ENCODE measurements around the gene PPP2R3B. TPM values are rescaled to one million over a fixed set of nuclear protein-coding genes. Genes with fewer than 3 reads are reported as not detected.
A peak's percentile ranks its signal among the peaks of the same experiment; 100 is the strongest.

Gene PPP2R3B
- total and polyA plus RNA-seq, 2 of the 4 experiments (the other 2 are of a cell fraction), result 13.2 to 13.3 TPM

- H3K4me2 ChIP-seq (ENCODE audit: low read depth, low read length), result no peak overlapping the region
- no peaks in the 10 kb centered on the region; a peak in 1 of 4 replicates for H3K79me1 ChIP-seq (ENCODE audit: low read depth in 1 of 2, low read length in 2 of 2)
- H2AFZ ChIP-seq (replicated peaks; ENCODE audit: low read length, poor library complexity), result no peak overlapping the region
- no peak overlapping the region for H3K23ac ChIP-seq (ENCODE audit: low read depth, low read length)
- 92% methylated on average over 21 of the region's 43 CpGs; no CpG with 5 or more reads in 1 of the 2 experiments for WGBS, 2 experiments (ENCODE audit: extremely low coverage in 2 of 2, insufficient read length in 1 of 2)
- intact Hi-C loops (cut with micrococcal nuclease), result no loop called here
- TF ChIP-seq CHD1 (IDR thresholded peaks at IDR 0.05; ENCODE audit: low read depth, low read length), result no peak
- no peak for TF ChIP-seq FOS (IDR thresholded peaks at IDR 0.05; ENCODE audit: low read depth, low read length)
- TF ChIP-seq NFE2L2 (IDR thresholded peaks at IDR 0.05; ENCODE audit: low read depth, low read length), result no peak
- no peak for TF ChIP-seq MXI1 (IDR thresholded peaks at IDR 0.05; ENCODE audit: borderline replicate concordance, low read depth, low read length)
- no peak for TF ChIP-seq USF2 (IDR thresholded peaks at IDR 0.05; ENCODE audit: low read depth, low read length)
- TF ChIP-seq MAFK (IDR thresholded peaks at IDR 0.05; ENCODE audit: low read depth, low read length), result no peak
- no peak for TF ChIP-seq POLR2A (IDR thresholded peaks at IDR 0.05; ENCODE audit: low read depth, low read length)
- no peak for TF ChIP-seq RCOR1 (IDR thresholded peaks at IDR 0.05; ENCODE audit: insufficient replicate concordance, low read length)
- TF ChIP-seq RAD21 (IDR thresholded peaks at IDR 0.05; ENCODE audit: low read length), result no peak
- no peak for TF ChIP-seq ELK1 (IDR thresholded peaks at IDR 0.05; ENCODE audit: borderline replicate concordance, low read depth, low read length)
- TF ChIP-seq BHLHE40 (IDR thresholded peaks at IDR 0.05; ENCODE audit: low read depth, low read length), result no peak
- TF ChIP-seq MAZ (IDR thresholded peaks at IDR 0.05; ENCODE audit: borderline replicate concordance, low read depth, low read length), result no peak
- TF ChIP-seq CTCF (conservative IDR thresholded peaks at IDR 0.05; ENCODE audit: low read depth, low read length), result no peak
- TF ChIP-seq SMC3 (IDR thresholded peaks at IDR 0.05; ENCODE audit: low read depth, low read length), result no peak
- no peak for TF ChIP-seq RFX5 (IDR thresholded peaks at IDR 0.05; ENCODE audit: low read depth, low read length)
- no peak for TF ChIP-seq CEBPB (IDR thresholded peaks at IDR 0.05; ENCODE audit: low read depth, low read length)
- H3K18ac ChIP-seq (ENCODE audit: low read depth, low read length), result no peak overlapping the region
- H3K9ac ChIP-seq (ENCODE audit: low read depth, low read length), result no peak overlapping the region
- 0 out of 2 replicates have a peak, but pooled peaks cover 2% of the 10 kb centered on the region for H3K9me3 ChIP-seq (ENCODE audit: control insufficient read depth, insufficient read depth, low read length)
- H4K8ac ChIP-seq (ENCODE audit: low read depth in 2 of 2, low read length in 2 of 2), result no peak overlapping the region
- no peak for DNase-seq
- peaks cover 8% of the 10 kb centered on the region for H3K4me1 ChIP-seq (ENCODE audit: control insufficient read depth, insufficient read depth, low read length)
- in situ Hi-C loops (cut with MboI; ENCODE audit: low sequenced_read_pairs), result no loop called here
- H4K5ac ChIP-seq (ENCODE audit: low read depth, low read length), result no peak overlapping the region
- no peak for ATAC-seq (ENCODE audit: low read depth)
- ChIA-PET CTCF (no interaction called here), POLR2A (ENCODE audit: unreplicated experiment) (no interaction called here)
- no peak overlapping the region for H3K4me3 ChIP-seq (ENCODE audit: insufficient read depth, low read depth, low read length)
- peaks cover 21% of the 10 kb centered on the region for H4K20me1 ChIP-seq (ENCODE audit: insufficient read depth, low read length)
- H2AK5ac ChIP-seq (ENCODE audit: low read depth, low read length), result no peak overlapping the region
- peaks cover 5% of the 10 kb centered on the region; the same call in 1 of the 2 replicates for H3K27me3 ChIP-seq (ENCODE audit: control insufficient read depth, insufficient read depth, low read length)
- no peak overlapping the region for H3K14ac ChIP-seq (replicated peaks; ENCODE audit: low read depth, low read length)
- H3K36me3 ChIP-seq (ENCODE audit: control insufficient read depth, insufficient read depth, low read length), result no peaks in the 10 kb centered on the region
- no peaks in the 10 kb centered on the region for H3K9me1 ChIP-seq (ENCODE audit: insufficient read depth, low read length)
- no peak overlapping the region for H3K27ac ChIP-seq (ENCODE audit: insufficient read depth, low read length)
- no peak overlapping the region for H2BK20ac ChIP-seq (ENCODE audit: low read depth, low read length)
- H2BK5ac ChIP-seq (ENCODE audit: low read depth, low read length, poor library complexity, severe bottlenecking), result no peak overlapping the region
- dilution Hi-C loops (cut with HindIII; ENCODE audit: low sequenced_read_pairs, unreplicated experiment), result no loop called here
- H4K91ac ChIP-seq (ENCODE audit: insufficient read depth, low read depth, low read length), result no peak overlapping the region
- BruUV-seq (replicated peaks), result no TSS peak
- peak overlapping the region; percentile 3 for H2AK9ac ChIP-seq (replicated peaks; ENCODE audit: low read depth, low read length, poor library complexity)
- H3K56ac ChIP-seq (ENCODE audit: extremely low read depth, insufficient read depth, low read length), result no peak overlapping the region
- H3K4ac ChIP-seq (ENCODE audit: low read depth, low read length), result no peak overlapping the region
- H2BK120ac ChIP-seq (ENCODE audit: low read depth, low read length), result no peak overlapping the region
- H2BK15ac ChIP-seq (ENCODE audit: low read depth, low read length), result no peak overlapping the region
Measured at GRCh38 chrX:370244-370962, 16.3 kb downstream of the PPP2R3B start.
